ENCODE measurements around the gene PSMA7. TPM values are rescaled to one million over a fixed set of nuclear protein-coding genes. Genes with fewer than 3 reads are reported as not detected.

PSMA7 gene
- polyA plus RNA-seq (ENCODE audit: insufficient read length in 4 of 4): 100 to 1,000 TPM; 160 to 206 (median 170) TPM

GRCh38 chr20:62143081-62143956 is at the start of gene PSMA7, which contains the start of gene SS18L1:
TSS of gene PSMA7 (minus strand) at chr20:62143394. CDS start at chr20:62143303, 91 bp downstream.
TSS of gene SS18L1 (plus strand) at chr20:62143769. CDS start at chr20:62143821, 52 bp downstream.
- DNase-seq (ENCODE audit: low read depth in 4 of 4, low spot score in 3 of 4): peak in 2 of 4 donors; percentile 74 to 75

GRCh38 chr20:62192635-62193034 is 49.4 kb upstream of the PSMA7 start:
- no peak for DNase-seq (ENCODE audit: low read depth in 4 of 4, low spot score in 3 of 4)

- no peak for DNase-seq (ENCODE audit: low read depth in 4 of 4, low spot score in 3 of 4)
These were observed 48.8 kb upstream of the PSMA7 start for GRCh38 chr20:62191781-62192559.

GRCh38 chr20:62190639-62191411 is 47.6 kb upstream of the PSMA7 start:
- no peak for DNase-seq (ENCODE audit: low read depth in 4 of 4, low spot score in 3 of 4)

GRCh38 chr20:62186887-62187866 is 44.0 kb upstream of the PSMA7 start:
- DNase-seq (ENCODE audit: low read depth in 4 of 4, low spot score in 3 of 4): no peak

- no peak for DNase-seq (ENCODE audit: low read depth in 4 of 4, low spot score in 3 of 4)
These were observed 42.9 kb upstream of the PSMA7 start for GRCh38 chr20:62186096-62186426.

GRCh38 chr20:62183426-62184142 is 40.4 kb upstream of the PSMA7 start:
- no peak for DNase-seq (ENCODE audit: low read depth in 4 of 4, low spot score in 3 of 4)

- peak; percentile 87 to 95 (median 90) for DNase-seq (ENCODE audit: low read depth in 4 of 4, low spot score in 3 of 4)
These were observed 39.6 kb upstream of the PSMA7 start, which contains the start of gene MTG2 for GRCh38 chr20:62182469-62183425. TSS of gene MTG2 (plus strand) at chr20:62183028. CDS start at chr20:62193421, 10,393 bp downstream.

GRCh38 chr20:62181808-62182207 is 38.6 kb upstream of the PSMA7 start:
- DNase-seq (ENCODE audit: low read depth in 4 of 4, low spot score in 3 of 4): no peak

GRCh38 chr20:62179162-62179504 is 35.9 kb upstream of the PSMA7 start:
- DNase-seq (ENCODE audit: low read depth in 4 of 4, low spot score in 3 of 4): no peak

GRCh38 chr20:62178316-62179161 is 35.3 kb upstream of the PSMA7 start:
- no peak for DNase-seq (ENCODE audit: low read depth in 4 of 4, low spot score in 3 of 4)

GRCh38 chr20:62177307-62177706 is 34.1 kb upstream of the PSMA7 start:
- no peak for DNase-seq (ENCODE audit: low read depth in 4 of 4, low spot score in 3 of 4)

GRCh38 chr20:62176866-62177265 is 33.7 kb upstream of the PSMA7 start:
- no peak for DNase-seq (ENCODE audit: low read depth in 4 of 4, low spot score in 3 of 4)

GRCh38 chr20:62175711-62176110 is 32.5 kb upstream of the PSMA7 start:
- DNase-seq (ENCODE audit: low read depth in 4 of 4, low spot score in 3 of 4): no peak

- DNase-seq (ENCODE audit: low read depth in 4 of 4, low spot score in 3 of 4): no peak
These were observed 31.9 kb upstream of the PSMA7 start for GRCh38 chr20:62174870-62175624.

All from right renal pelvis (tissue), 4 donors.